Measurements from ENCODE around the gene EPHA10.

- no peak for TF ChIP-seq POLR2A (IDR thresholded peaks at IDR 0.05)
- no peak for TF ChIP-seq CTCF (IDR thresholded peaks at IDR 0.05 in 8 of 11, conservative IDR thresholded peaks at IDR 0.05 in 3 of 11)
- no peak for TF ChIP-seq POLR2AphosphoS5 (IDR thresholded peaks at IDR 0.05)
Observed at GRCh38 chr1:37667023-37667671, 97.8 kb downstream of the EPHA10 start.

Measured in spleen (tissue), 7 donors.